GM12801 (cell line): ENCODE results near the gene BRI3.

ENCODE experiments used
- TF ChIP-seq, protein P1 (sequence below): IDR thresholded peaks from one replicate; pipeline ENCODE4 v1.5.1; 2011; ENCODE audit warnings: control low read depth; ENCODE audit not compliant: insufficient read length; ENCODE audit errors: extremely low read depth

Gene BRI3

GRCh38 chr7:98289333-98289875 is 7.9 kb downstream of the BRI3 start:
- TF ChIP-seq, protein P1, sequence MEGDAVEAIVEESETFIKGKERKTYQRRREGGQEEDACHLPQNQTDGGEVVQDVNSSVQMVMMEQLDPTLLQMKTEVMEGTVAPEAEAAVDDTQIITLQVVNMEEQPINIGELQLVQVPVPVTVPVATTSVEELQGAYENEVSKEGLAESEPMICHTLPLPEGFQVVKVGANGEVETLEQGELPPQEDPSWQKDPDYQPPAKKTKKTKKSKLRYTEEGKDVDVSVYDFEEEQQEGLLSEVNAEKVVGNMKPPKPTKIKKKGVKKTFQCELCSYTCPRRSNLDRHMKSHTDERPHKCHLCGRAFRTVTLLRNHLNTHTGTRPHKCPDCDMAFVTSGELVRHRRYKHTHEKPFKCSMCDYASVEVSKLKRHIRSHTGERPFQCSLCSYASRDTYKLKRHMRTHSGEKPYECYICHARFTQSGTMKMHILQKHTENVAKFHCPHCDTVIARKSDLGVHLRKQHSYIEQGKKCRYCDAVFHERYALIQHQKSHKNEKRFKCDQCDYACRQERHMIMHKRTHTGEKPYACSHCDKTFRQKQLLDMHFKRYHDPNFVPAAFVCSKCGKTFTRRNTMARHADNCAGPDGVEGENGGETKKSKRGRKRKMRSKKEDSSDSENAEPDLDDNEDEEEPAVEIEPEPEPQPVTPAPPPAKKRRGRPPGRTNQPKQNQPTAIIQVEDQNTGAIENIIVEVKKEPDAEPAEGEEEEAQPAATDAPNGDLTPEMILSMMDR: no peak

- TF ChIP-seq, protein P1: no peak
Observed at GRCh38 chr7:98291717-98292116, 10.2 kb downstream of the BRI3 start.

DNA sequence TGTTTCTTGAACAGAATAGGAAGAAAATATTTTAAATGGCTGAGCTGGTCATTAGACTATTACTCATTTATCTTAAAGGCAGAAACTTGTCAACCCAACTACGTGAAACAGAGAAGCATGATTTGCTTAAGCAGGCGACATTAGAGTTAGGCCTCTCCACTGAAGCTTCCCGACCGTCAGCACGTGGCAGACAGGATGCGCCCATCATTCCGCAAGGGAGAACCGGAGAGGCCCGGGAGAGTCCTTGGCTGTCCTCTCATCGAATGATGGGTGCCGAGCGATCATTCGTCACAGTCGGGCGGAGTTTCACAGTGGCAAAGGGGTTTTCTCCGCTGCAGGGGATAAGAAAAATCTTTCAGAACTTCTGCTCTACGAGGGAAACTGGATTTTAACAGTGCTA is 11.8 kb downstream of the BRI3 start:
- TF ChIP-seq, protein P1: no peak

- TF ChIP-seq, protein P1: no peak
Observed at GRCh38 chr7:98293746-98294145, 12.3 kb downstream of the BRI3 start.

DNA sequence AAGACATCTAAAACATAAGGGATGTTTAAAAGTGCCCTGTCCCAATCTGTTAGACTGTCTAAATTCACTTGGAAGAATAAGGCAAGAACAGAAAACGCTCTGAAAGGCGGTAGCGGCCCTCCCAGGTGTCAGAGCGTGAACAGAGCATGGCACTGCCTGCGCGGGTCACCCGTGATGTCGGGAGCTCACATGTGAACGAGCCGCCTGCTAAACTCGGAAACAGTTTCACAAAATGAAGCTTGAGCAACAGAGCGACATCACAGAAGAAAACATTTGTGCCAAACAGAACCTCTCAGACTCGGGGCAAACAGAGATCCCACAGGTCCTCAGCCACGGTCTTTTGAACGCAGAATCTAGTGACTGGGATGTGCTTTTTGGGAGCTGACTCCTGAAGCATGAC is 12.8 kb downstream of the BRI3 start:
- TF ChIP-seq, protein P1: no peak

- TF ChIP-seq, protein P1: no peak
Observed at GRCh38 chr7:98294798-98295382, 13.4 kb downstream of the BRI3 start.

- TF ChIP-seq, protein P1: no peak
Observed at GRCh38 chr7:98295467-98296192, 14.1 kb downstream of the BRI3 start.
